ENCODE results near the gene FBN1.

The FBN1 gene

GRCh38 chr15:48407646-48408045, 237.9 kb downstream of the FBN1 start:
- H3K4me2 ChIP-seq (ENCODE audit: low read length, poor library complexity, severe bottlenecking): no peak overlapping the region
- no peak overlapping the region for H3K4ac ChIP-seq (ENCODE audit: low read depth in 1 of 2, low read length in 2 of 2)
- no peak overlapping the region for H2AK5ac ChIP-seq (ENCODE audit: low read length, severe bottlenecking)
- H3K23ac ChIP-seq (ENCODE audit: low read length in 2 of 2): no peak overlapping the region
- no peak overlapping the region for H2BK12ac ChIP-seq (ENCODE audit: low read length in 2 of 2)
- H4K91ac ChIP-seq (ENCODE audit: low read length): no peak overlapping the region
- H2BK120ac ChIP-seq (ENCODE audit: low read depth, low read length): no peak overlapping the region
- H3K27ac ChIP-seq (ENCODE audit: low read length, poor library complexity, severe bottlenecking): no peak overlapping the region
- no peak overlapping the region for H2BK5ac ChIP-seq (ENCODE audit: low read depth, low read length, poor library complexity, severe bottlenecking)
- H2BK15ac ChIP-seq (ENCODE audit: low read depth, poor library complexity, severe bottlenecking): no peak overlapping the region
- H3K4me3 ChIP-seq (ENCODE audit: insufficient read depth in 1 of 2, low read depth in 1 of 2, low read length in 2 of 2): no peak overlapping the region
- peak overlapping the region; percentile 58 for H3K9ac ChIP-seq (ENCODE audit: low read length)
- no peak for DNase-seq
- no peak overlapping the region for H3K14ac ChIP-seq (ENCODE audit: low read length in 2 of 2)
- H3K18ac ChIP-seq (ENCODE audit: low read depth in 1 of 2, low read length in 2 of 2): no peak overlapping the region
- no peaks in the 10 kb centered on the region for H3K9me3 ChIP-seq (ENCODE audit: control insufficient read depth, low read length)
- no CpG with 5 or more reads among the region's 1 CpG for WGBS
- H3K27me3 ChIP-seq (ENCODE audit: control insufficient read depth in 1 of 2, insufficient read depth in 1 of 2, low read length in 2 of 2): no peaks in the 10 kb centered on the region
- H2AFZ ChIP-seq (ENCODE audit: low read depth, low read length): no peak overlapping the region
- H3K79me1 ChIP-seq (replicated peaks; ENCODE audit: low read length, poor library complexity, severe bottlenecking): peaks cover 2% of the 10 kb centered on the region
- H4K8ac ChIP-seq (ENCODE audit: low read length): no peak overlapping the region
- H3K36me3 ChIP-seq (ENCODE audit: control insufficient read depth in 1 of 2, insufficient read depth in 2 of 2, low read depth in 1 of 2, low read length in 2 of 2): peaks cover 16 to 61% of the 10 kb centered on the region in 2 experiments
- H3K4me1 ChIP-seq (ENCODE audit: control insufficient read depth, insufficient read depth, low read depth, low read length): peaks cover 3% of the 10 kb centered on the region

GRCh38 chr15:48406911-48407310, 238.6 kb downstream of the FBN1 start:
- Histone ChIP-seq H3K36me3 (ENCODE audit: control insufficient read depth in 1 of 2, insufficient read depth in 2 of 2, low read depth in 1 of 2, low read length in 2 of 2) (peaks cover 9 to 54% of the 10 kb centered on the region in 2 experiments), H3K9me3 (ENCODE audit: control insufficient read depth, low read length) (no peaks in the 10 kb centered on the region), H3K4me3 (ENCODE audit: insufficient read depth in 1 of 2, low read depth in 1 of 2, low read length in 2 of 2) (no peak overlapping the region), H3K4ac (ENCODE audit: low read depth in 1 of 2, low read length in 2 of 2) (no peak overlapping the region), H2BK120ac (ENCODE audit: low read depth, low read length) (no peak overlapping the region), H3K27ac (ENCODE audit: low read length, poor library complexity, severe bottlenecking) (no peak overlapping the region), H3K79me1 (replicated peaks; ENCODE audit: low read length, poor library complexity, severe bottlenecking) (no peaks in the 10 kb centered on the region), H2AFZ (ENCODE audit: low read depth, low read length) (no peak overlapping the region), H2AK5ac (ENCODE audit: low read length, severe bottlenecking) (no peak overlapping the region), H3K27me3 (ENCODE audit: control insufficient read depth in 1 of 2, insufficient read depth in 1 of 2, low read length in 2 of 2) (no peaks in the 10 kb centered on the region), H2BK5ac (ENCODE audit: low read depth, low read length, poor library complexity, severe bottlenecking) (no peak overlapping the region), H2BK12ac (ENCODE audit: low read length in 2 of 2) (no peak overlapping the region), H3K4me2 (ENCODE audit: low read length, poor library complexity, severe bottlenecking) (no peak overlapping the region), H3K4me1 (ENCODE audit: control insufficient read depth, insufficient read depth, low read depth, low read length) (peaks cover 2% of the 10 kb centered on the region), H3K18ac (ENCODE audit: low read depth in 1 of 2, low read length in 2 of 2) (no peak overlapping the region), H2BK15ac (ENCODE audit: low read depth, poor library complexity, severe bottlenecking) (no peak overlapping the region), H4K8ac (ENCODE audit: low read length) (no peak overlapping the region), H3K9ac (ENCODE audit: low read length) (no peak overlapping the region), H3K23ac (ENCODE audit: low read length in 2 of 2) (no peak overlapping the region), H3K14ac (ENCODE audit: low read length in 2 of 2) (no peak overlapping the region), H4K91ac (ENCODE audit: low read length) (no peak overlapping the region)
- no peak for DNase-seq
- WGBS: no CpG with 5 or more reads among the region's 1 CpG

DNA sequence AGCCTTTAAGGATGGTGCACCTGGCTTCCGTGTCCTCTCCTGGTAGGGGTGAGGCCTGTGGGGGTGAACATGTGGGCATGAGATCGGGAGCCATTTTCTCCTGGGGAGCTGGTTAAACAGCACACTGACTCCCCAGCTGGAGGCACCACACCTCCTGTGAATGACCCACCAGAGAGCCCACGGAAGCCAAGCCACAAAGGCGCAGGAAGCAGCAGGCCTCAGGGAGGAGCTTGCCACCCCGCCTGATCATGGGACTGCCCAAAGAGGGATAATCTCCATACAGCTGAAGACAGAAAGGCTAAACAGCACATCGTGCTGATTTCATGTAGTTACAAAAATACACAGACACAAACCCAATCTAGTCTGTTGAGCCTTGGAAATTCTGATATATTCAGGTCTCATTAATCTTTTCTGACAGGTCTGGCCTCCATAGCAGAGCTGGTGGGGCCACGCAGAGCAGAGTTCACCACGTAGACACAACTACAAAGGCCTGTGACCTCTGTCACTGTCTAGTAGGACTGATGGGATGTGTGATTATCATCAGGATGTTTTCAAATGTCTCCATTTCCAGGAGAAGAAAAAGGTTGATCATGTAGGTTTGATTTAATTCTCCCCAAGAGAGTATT, 239.1 kb downstream of the FBN1 start:
- Histone ChIP-seq H2BK15ac (ENCODE audit: low read depth, poor library complexity, severe bottlenecking) (no peak overlapping the region), H3K4me2 (ENCODE audit: low read length, poor library complexity, severe bottlenecking) (no peak overlapping the region), H2AK5ac (ENCODE audit: low read length, severe bottlenecking) (no peak overlapping the region), H2AFZ (ENCODE audit: low read depth, low read length) (no peak overlapping the region), H3K4ac (ENCODE audit: low read depth in 1 of 2, low read length in 2 of 2) (no peak overlapping the region), H2BK5ac (ENCODE audit: low read depth, low read length, poor library complexity, severe bottlenecking) (no peak overlapping the region), H3K36me3 (ENCODE audit: control insufficient read depth in 1 of 2, insufficient read depth in 2 of 2, low read depth in 1 of 2, low read length in 2 of 2) (peaks cover 7 to 48% of the 10 kb centered on the region in 2 experiments), H3K4me3 (ENCODE audit: insufficient read depth in 1 of 2, low read depth in 1 of 2, low read length in 2 of 2) (no peak overlapping the region), H3K27me3 (ENCODE audit: control insufficient read depth in 1 of 2, insufficient read depth in 1 of 2, low read length in 2 of 2) (no peaks in the 10 kb centered on the region), H3K9me3 (ENCODE audit: control insufficient read depth, low read length) (no peaks in the 10 kb centered on the region), H2BK12ac (ENCODE audit: low read length in 2 of 2) (no peak overlapping the region), H3K14ac (ENCODE audit: low read length in 2 of 2) (no peak overlapping the region), H2BK120ac (ENCODE audit: low read depth, low read length) (no peak overlapping the region), H3K23ac (ENCODE audit: low read length in 2 of 2) (no peak overlapping the region), H4K91ac (ENCODE audit: low read length) (no peak overlapping the region), H3K18ac (ENCODE audit: low read depth in 1 of 2, low read length in 2 of 2) (no peak overlapping the region), H3K27ac (ENCODE audit: low read length, poor library complexity, severe bottlenecking) (no peak overlapping the region), H4K8ac (ENCODE audit: low read length) (no peak overlapping the region), H3K4me1 (ENCODE audit: control insufficient read depth, insufficient read depth, low read depth, low read length) (peaks cover 2% of the 10 kb centered on the region), H3K9ac (ENCODE audit: low read length) (no peak overlapping the region), H3K79me1 (replicated peaks; ENCODE audit: low read length, poor library complexity, severe bottlenecking) (no peaks in the 10 kb centered on the region)
- DNase-seq: no peak
- 96% methylated on average over 8 of the region's 8 CpGs for WGBS

- no peak overlapping the region for H3K18ac ChIP-seq (ENCODE audit: low read depth in 1 of 2, low read length in 2 of 2)
- no peaks in the 10 kb centered on the region for H3K9me3 ChIP-seq (ENCODE audit: control insufficient read depth, low read length)
- H3K23ac ChIP-seq (ENCODE audit: low read length in 2 of 2): no peak overlapping the region
- H3K4me2 ChIP-seq (ENCODE audit: low read length, poor library complexity, severe bottlenecking): no peak overlapping the region
- DNase-seq: no peak
- H2AK5ac ChIP-seq (ENCODE audit: low read length, severe bottlenecking): no peak overlapping the region
- no peaks in the 10 kb centered on the region for H3K79me1 ChIP-seq (replicated peaks; ENCODE audit: low read length, poor library complexity, severe bottlenecking)
- H3K4me3 ChIP-seq (ENCODE audit: insufficient read depth in 1 of 2, low read depth in 1 of 2, low read length in 2 of 2): no peak overlapping the region
- H2AFZ ChIP-seq (ENCODE audit: low read depth, low read length): no peak overlapping the region
- peak overlapping the region; percentile 18 for H3K27ac ChIP-seq (ENCODE audit: low read length, poor library complexity, severe bottlenecking)
- H4K8ac ChIP-seq (ENCODE audit: low read length): peak overlapping the region; percentile 33
- no peak overlapping the region for H3K4ac ChIP-seq (ENCODE audit: low read depth in 1 of 2, low read length in 2 of 2)
- WGBS: 96% methylated on average over 5 of the region's 6 CpGs
- H3K36me3 ChIP-seq (ENCODE audit: control insufficient read depth in 1 of 2, insufficient read depth in 2 of 2, low read depth in 1 of 2, low read length in 2 of 2): peaks cover 4 to 16% of the 10 kb centered on the region in 2 experiments
- H3K14ac ChIP-seq (ENCODE audit: low read length in 2 of 2): no peak overlapping the region
- H3K27me3 ChIP-seq (ENCODE audit: control insufficient read depth in 1 of 2, insufficient read depth in 1 of 2, low read length in 2 of 2): no peaks in the 10 kb centered on the region
- peak overlapping the region; percentile 47 for H3K9ac ChIP-seq (ENCODE audit: low read length)
- H2BK15ac ChIP-seq (ENCODE audit: low read depth, poor library complexity, severe bottlenecking): no peak overlapping the region
- H2BK5ac ChIP-seq (ENCODE audit: low read depth, low read length, poor library complexity, severe bottlenecking): no peak overlapping the region
- peaks cover 2% of the 10 kb centered on the region for H3K4me1 ChIP-seq (ENCODE audit: control insufficient read depth, insufficient read depth, low read depth, low read length)
- no peak overlapping the region for H2BK12ac ChIP-seq (ENCODE audit: low read length in 2 of 2)
- no peak overlapping the region for H4K91ac ChIP-seq (ENCODE audit: low read length)
- H2BK120ac ChIP-seq (ENCODE audit: low read depth, low read length): no peak overlapping the region
Observed at GRCh38 chr15:48402427-48403177, 242.9 kb downstream of the FBN1 start.

All from mesenchymal stem cell (in vitro differentiated cells and primary cell).